ENCODE data around the gene ELOVL4.

ELOVL4 gene

DNA sequence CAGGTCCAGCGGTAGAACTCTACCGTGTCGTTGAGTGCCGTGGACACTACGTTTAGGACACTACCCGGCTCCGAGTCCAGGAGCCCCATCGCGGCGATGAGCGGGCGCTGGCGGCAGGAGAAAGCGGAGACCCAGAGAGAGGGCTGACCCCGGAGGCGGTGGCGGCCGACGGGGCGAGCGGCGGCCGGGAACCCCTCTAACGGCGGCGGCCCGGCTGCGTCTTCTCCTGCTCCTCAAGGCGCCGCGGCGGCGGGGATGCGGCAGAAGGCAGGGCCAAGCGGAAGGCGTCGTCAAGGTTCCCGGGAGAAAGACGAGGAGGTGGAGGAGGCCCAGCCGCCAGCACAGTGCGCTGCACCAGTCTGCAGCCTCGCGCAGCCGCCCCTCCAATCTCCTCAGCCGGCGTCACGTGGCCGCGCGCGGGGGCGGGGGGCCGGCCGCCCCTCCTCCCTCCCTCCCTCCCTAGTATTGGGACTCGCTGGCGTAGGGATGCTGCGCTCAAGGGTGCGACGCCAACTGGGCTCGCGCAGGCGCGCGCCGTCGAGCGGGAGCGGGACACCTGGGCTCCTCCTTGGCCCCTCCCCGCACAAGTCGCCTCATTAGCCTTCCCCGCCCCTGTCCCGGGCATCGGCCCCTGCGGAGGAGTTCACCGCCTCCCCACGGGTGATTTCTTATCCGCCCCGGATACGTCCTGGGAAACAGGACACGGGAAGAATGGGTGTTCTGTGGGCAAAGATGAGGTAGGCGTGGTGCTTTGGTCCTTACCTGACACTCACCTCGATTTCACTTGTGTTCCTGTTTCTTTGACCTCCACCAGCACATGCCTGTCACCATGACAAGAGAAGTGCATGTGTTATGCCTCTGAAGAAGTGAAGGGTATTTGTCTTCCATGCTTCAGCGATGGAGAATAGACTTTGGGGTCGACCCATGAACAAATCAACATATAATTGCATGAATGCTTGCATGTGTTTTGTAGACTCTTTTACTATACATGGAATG is at the start of gene ELOVL4:
Gene ELOVL4 (minus strand): TSS at position 363 of the 996 bp plus-strand sequence. CDS start 274 bp downstream, at position 89.
- peak; percentile 45 to 87 for DNase-seq

DNA sequence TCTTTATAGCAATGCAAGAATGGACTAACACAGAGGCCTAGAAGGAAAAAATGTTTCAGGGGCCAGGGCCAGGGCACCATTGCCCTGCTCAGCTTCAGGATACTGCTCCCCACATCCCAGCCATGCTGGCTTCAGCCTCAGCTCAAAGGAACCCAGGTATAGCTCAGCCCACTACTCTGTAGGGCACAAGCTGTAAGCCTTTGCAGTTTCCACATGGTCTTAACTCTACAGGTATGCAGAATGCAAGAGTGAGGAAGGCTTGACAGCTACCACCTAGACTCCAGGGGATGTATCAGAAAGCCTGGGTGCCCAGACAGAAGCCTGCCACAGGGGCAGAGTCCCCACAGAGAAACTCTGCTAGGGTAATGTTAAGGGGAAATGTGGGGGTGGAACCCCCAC is 46.6 kb upstream of the ELOVL4 start:
- no peak for DNase-seq

DNA sequence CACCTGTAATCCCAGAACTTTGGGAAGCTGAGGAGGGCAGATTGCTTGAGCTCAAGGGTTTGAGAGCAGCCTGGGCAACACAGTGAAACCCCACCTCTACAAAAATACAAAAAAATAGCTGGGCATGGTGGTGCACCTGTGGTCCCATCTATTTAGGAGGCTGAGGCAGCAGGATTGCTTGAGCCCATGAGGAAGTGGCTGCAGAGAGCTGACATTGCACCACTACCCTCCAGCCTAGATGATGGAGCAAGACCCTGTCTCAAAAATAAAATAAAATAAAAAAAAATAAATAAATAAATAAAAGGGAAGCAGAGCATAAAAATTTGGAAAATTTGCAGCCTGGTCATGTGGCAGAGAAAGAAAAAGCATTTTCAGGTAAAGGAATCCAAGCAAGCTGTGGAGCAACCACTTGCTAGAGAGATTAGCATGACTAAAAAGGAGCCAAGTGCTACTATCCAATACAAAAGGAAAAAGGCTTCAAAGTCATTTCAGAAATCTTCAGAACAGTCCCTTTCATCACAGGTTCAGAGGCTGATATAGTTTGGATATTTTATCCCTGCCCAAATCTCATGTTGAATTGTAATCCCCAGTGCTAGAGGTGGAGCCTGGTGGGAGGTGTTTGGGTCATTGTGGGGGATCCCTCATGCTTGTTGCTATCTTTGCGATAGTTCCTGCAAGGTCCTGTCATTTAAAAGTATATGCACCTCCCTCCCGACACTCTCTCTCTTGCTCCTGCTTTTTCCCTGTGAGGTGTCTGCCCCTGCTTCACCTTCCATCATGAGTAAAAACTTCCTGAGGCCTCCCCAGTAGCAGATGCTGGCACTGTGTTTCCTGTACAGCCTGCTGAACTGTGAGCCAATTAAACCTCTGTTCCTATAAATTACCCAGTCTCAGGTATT is 45.9 kb upstream of the ELOVL4 start:
- no peak for DNase-seq

- DNase-seq = no peak
Measured at GRCh38 chr6:79989641-79990040, 42.3 kb upstream of the ELOVL4 start.

GRCh38 chr6:79985128-79985527 is 37.8 kb upstream of the ELOVL4 start:
- no peak for DNase-seq

DNA sequence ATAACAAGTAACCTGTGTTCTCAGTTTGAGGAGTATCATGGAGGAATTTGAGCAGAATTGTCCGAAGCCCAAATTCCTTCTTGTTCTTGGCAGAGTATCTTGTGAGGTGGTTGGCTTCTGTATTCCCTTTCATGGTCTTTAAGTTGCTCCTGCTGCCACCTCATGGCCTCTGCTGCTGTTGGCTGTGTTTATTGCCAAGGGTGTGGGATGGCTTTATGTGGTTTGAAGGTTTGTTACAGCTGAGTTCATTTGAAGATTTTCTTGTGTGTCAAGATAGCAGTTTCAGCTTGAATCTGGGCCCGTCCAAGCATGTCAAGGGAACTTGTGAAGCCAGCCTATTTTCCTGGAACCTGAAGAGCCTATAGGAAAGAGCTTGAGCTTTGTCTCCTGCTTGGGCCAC is 36.9 kb upstream of the ELOVL4 start:
- DNase-seq = no peak

DNA sequence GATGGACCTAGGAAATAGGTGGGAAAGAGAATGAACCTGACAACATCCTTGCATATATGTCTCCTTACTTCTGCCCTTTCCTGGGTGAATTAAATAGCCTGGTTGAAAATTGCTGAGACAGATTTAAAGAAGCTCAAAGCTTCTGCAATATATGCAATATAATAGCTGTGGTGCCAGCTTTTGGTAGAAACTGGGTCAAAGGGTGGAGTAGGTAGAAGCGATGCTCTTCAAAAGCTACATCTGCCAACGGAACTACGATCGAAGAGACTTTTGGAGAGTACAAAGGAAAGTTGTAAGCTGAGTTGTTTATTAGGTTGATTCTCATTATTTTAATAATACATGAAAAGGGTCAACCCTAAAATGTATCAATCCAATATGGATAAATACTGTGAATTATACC is 34.3 kb upstream of the ELOVL4 start:
- no peak for DNase-seq

DNA sequence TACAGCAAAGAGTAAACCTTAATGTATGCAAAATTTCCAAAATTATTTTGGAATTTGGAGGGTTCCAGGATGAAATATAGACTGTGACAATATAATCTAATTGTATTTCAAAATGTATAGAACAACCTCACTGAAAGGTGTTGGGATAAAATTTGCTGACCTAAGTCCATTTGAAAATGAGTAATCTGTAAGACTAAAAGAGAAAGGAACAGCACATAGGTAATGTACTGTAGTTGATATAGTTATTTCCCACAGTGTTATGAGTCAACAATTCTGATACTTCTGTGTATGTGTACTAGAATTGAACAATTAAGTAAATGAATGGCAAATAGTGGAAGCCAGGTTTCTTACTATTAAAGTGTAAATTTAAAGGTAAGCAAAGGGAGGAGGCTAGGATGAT is 23.8 kb upstream of the ELOVL4 start:
- no peak for DNase-seq

DNA sequence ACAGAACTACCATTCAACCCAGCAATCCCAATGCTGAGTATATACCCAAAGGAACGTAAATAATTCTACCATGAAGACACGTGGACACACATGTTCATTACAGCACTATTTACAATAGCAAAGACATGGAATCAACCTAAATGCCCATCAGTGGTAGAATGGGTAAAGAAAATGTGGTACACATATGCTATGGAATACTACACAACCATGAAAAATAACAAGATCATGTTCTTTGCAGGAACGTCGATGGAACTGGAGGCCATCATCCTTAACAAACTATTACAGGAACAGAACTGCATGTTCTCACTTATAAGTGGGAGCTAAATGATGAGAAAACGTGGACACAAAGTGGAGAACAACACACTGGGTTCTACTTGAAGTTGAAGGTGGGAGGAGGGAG is 22.4 kb upstream of the ELOVL4 start:
- no peak for DNase-seq

GRCh38 chr6:79967178-79967577 is 19.8 kb upstream of the ELOVL4 start:
- no peak for DNase-seq

DNA sequence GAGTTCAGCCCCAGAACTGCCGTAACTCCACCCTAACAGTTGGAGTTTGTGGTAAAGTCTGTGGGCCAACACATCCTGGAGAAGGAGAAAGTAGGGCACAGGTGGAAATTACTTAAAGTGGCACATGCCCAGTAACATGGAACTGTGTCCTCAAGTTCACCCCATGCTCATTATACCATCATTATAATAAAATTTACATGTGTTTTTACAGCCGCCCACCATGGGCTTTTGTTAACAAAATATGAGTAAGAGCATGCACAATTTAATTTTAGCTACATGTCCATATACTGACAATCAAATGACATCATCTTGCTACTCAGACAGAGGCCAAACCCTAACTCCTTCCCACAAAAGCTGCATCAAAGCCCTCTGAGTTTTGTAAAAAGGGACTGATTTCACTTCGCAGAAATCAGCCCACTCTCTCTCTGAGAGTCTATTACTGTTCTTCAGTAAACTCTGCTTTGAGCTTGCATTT is 17.3 kb upstream of the ELOVL4 start:
- DNase-seq = no peak

GRCh38 chr6:79954849-79955248 is 7.5 kb upstream of the ELOVL4 start:
- no peak for DNase-seq

GRCh38 chr6:79949233-79949632 is 1.9 kb upstream of the ELOVL4 start:
- peak; percentile 47 to 76 for DNase-seq

DNA sequence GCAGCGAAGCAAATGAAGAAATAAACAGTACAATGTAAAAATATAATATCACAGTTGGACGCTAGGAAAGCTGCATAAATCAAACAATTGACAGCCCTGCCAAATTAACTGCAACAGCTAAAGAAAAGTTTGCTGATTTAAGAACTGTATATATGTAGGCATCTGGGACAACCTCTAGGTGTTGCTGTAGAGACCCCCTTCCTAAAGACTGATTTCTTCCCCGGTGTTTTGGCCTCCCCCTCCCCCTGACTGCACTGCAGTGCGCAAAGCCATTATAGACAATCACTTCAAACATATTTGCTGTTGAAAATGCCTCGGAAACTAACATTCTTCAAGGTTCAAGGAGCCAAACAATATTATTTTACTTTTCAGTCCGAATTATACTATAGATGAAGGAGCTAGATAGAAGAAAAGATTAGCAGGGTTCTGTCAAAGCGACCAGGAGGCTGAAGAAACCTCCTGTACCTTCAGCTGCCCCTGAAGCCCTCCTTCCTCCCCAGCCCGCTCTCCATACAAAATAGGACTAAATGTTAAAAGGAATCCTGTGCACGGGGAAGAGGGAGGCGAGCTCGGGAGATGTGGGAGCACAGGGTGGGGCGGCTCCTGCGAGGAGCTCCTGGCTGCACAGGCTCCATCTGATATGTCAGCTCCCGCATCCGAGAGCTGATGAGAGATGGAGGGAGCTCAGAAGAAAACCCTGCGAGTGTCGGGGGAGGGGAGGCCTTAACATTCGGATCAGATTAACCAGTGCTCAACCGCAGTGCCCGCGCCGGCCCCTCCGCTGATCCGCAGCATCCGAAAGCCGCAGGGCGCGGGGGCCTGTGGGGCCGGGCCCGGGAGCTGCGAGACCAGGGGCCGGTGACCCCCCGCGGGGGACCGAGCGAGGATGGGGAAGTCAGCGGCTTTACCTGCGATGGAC is 822 bp downstream of the ELOVL4 start:
- DNase-seq = peak; percentile 2 to 23

- DNase-seq = no peak
Measured at GRCh38 chr6:79943133-79943532, 4.2 kb downstream of the ELOVL4 start.

- DNase-seq = no peak
Measured at GRCh38 chr6:79941489-79942151, 5.7 kb downstream of the ELOVL4 start.

DNA sequence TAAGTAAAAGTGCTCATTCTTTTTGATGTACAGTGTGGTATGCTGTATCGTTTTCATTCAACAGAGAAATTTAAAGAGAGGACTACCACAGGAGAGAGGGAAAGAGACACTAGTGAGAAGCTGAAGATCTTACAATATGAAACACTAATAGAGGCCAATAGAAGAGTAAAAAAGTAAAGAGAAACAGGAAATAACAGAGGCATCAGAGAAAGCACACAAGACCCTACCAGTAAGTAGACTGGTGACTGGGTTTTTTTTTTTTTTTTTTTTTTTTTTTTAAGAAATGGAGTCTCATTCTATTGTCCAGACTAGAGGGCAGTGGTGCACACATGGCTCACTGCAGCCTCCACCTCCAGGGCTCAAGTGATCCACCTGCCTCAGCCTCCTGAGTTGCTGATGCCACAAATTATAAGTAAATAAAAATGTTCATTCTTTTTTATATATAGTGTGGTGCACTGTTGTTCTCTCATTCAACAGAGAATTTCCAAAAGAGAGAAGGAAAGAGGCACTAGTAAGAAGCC is 18.8 kb downstream of the ELOVL4 start:
- no peak for DNase-seq

- no peak for DNase-seq
Measured at GRCh38 chr6:79927758-79928157, 19.6 kb downstream of the ELOVL4 start.

DNA sequence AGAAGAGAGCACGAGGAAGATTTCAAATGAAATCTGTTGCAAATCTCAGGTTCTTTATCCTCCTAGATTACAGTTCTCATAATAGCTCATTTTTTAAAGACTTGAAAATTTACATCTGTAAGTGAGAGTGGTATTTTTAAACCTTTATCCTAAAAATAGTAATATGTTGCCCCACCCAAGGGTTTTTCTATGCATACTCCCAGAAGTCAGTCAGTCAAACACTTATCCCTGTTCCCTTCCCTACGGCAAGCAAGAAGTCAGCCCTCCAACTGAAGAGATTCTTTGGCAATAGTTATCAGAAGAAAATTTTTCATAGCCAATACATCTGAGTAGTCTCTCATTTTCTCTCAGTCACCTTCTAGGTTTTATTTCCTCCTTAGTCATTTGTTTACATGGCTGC is 24.1 kb downstream of the ELOVL4 start:
- DNase-seq = no peak

DNA sequence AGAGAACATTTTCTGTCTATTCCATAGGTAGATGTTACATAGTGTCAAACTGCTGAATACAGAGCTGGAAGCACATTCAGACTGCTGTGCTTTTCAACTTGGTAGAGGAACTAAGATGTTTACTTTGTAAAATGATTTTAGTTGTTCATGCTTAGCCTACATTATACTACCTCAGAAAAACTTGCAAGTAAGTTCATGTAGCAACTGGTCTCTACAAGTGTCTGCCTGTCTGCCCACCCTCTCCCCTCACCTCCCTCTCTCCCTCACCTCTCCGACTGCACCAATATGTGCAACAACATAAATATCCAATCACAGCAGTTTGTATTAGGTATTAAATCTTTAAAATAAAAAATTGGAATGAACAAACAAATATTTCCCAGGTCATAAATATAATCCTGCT is 25.3 kb downstream of the ELOVL4 start:
- DNase-seq = no peak

DNA sequence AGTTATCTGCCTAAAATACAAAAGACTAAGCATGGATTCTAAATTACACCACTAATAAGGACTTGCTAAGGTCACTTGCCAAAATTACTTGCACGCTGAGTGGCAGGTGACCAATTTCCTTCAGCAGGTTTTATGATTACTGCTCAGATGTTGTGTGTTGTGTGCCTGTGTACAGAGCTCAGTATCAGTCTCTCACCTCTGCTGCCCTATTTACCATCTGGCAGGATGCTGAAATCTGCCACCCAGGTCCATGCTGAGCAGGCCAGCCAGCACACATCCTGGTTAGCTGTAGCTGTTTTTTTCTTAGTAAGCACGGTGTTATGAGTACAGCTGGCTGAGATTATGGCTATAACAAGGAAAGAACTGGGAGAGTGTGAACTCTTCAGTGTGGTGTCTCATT is 34.0 kb downstream of the ELOVL4 start:
- no peak for DNase-seq

DNA sequence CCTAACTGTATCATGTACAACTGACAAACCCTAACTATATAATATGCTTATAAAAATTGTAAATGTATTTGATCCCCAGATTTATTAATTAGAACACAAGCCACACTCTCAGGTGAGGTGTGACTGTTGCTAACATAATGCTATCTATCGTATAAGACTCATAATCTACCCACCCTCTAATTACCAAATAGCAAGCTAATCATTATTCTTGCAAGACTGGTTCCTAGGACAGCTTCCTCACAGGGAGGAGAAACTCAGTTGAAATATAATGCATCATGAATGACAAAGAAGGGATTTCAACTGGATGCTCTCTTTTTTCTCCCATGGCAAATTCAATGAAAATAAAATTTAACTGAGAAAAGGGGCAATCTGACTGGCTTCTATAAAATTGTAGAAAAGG is 35.4 kb downstream of the ELOVL4 start:
- DNase-seq = no peak

Data from NCI-H446 (cell line).